HG03520 (cell line): ENCODE results near the gene NEK6.

Experiments used
- ATAC-seq: cut with Tn5 transposase; IDR thresholded peaks from one replicate; pipeline ENCODE4 v1.9.1; 2021; ENCODE audit warnings: mild to moderate bottlenecking, moderate library complexity; ENCODE audit not compliant: unreplicated experiment

Gene NEK6

GRCh38 chr9:124337562-124337961 lies 79.8 kb downstream of the NEK6 start:
- ATAC-seq, result no peak

- ATAC-seq, result no peak
Observed at GRCh38 chr9:124339603-124340146, 81.9 kb downstream of the NEK6 start.

GRCh38 chr9:124340219-124341069 lies 82.7 kb downstream of the NEK6 start:
- no peak for ATAC-seq

DNA sequence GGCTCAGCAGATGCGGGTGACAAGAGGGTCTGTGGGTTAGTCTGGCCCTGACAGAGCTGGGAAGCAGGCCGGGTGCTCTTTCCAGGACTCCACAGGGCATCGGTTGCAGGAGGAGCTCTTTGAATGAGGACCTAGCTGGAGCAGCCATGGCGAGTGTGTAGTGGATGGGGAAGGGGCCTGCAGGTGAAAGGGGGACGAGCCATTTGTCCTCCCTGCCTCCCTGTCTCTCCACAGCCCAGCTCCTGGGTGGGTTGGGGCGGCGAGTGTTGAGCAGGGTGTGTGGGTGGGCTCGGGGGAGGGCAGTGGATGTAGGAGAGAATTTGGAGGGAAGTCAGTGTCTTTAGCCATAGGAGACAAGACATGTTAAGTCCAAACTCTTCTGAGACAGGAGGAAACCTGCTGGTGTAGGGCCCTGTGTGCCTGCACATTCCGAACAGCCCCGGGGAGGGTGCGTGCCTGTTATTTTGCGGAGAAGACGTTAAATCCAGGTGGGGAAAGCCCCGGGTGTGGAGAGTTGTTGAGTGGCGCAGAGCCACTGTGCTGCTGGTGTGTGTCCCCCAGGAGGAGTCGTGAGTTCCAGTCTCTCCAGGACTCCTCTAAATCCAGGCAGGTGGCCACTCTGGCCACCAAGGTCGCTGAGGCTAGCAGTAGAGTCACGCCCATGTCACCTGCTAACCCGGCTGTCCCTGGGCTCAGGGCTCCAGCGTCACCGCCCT lies 83.9 kb downstream of the NEK6 start:
- no peak for ATAC-seq

- ATAC-seq, result no peak
Observed at GRCh38 chr9:124342402-124342775, 84.6 kb downstream of the NEK6 start.

- no peak for ATAC-seq
Observed at GRCh38 chr9:124342776-124343485, 85.2 kb downstream of the NEK6 start.

DNA sequence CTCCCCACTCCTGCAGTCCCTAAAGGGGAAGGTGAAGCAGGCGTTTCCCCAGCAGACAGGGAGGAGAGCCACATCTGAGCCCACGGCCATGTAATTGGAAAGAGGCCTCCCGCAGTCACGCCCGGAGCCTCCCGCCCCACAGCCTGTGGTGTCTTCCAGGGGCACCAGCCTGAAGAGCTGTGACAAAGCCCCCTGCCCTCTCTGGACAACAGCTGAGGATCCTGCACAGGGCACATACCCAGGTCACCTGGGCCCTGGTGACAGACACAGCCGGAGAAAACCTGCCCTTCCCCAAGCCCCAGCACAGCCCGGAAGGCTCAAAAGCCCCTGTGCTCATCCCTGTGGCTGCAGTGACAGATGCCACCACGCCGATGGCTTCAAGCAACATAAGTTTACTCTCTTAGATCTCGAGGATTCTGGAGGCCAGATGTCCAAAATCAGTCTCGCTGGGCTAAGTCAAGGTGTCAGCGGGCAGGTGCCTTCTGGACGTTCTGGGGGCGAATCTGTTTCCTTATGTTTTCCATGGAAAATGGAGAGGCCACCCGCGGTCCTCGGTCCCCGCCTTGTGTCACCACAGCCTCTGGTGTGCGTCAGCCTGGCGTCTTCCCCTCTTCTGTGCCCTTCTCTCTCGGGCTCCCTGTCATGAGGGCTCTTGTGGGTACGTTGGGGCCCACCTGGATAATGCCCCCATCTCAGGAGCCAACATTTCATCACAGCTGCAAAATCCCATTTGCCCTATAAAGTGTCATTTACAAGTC lies 86.0 kb downstream of the NEK6 start:
- no peak for ATAC-seq

GRCh38 chr9:124344291-124345050 lies 86.7 kb downstream of the NEK6 start:
- ATAC-seq, result no peak

DNA sequence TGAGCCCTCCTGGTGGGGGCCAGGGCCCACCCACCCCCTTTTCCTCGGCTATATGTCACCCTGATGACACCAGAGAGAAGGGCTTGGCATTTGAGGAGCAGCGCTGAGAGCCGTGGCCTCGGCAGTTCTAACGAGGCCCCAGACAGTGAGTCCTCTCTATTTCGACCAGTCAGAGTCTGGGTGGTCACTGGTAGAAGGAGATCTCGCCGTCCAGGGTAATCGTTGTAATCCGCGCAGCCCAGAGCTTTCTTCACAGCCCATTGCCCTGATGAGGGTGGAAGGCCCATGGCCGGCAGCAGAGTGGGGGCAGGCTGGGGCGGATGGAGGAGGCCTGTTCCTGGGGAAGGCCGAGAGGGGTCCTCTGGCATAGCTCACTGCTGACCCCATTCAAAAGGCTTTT lies 87.3 kb downstream of the NEK6 start:
- no peak for ATAC-seq

DNA sequence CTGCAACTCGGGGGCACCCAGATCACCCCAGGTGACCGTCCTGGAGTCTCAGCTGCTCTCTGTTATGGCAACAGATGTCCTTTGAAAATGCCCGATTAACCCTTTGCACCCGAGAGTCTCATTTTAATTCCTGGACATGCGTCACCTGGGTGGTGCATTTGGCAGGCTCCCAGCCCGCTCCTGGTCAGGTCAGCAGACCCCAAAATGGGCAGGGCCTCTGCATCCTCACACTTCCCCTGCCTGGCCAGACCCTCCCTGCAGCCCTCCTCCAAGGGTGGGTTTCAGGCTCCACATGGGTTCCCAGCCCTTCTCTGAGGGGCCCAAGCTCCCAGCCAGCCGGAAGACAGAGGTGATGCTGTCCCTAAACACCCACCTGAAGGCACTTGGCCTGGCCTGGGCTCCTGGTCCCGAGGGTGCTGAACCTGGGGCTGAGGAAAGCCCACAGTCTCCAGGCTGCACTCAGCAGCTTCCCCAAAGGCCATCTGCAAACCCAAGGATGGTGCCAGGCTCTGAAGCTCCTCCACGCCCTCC lies 88.1 kb downstream of the NEK6 start:
- no peak for ATAC-seq

DNA sequence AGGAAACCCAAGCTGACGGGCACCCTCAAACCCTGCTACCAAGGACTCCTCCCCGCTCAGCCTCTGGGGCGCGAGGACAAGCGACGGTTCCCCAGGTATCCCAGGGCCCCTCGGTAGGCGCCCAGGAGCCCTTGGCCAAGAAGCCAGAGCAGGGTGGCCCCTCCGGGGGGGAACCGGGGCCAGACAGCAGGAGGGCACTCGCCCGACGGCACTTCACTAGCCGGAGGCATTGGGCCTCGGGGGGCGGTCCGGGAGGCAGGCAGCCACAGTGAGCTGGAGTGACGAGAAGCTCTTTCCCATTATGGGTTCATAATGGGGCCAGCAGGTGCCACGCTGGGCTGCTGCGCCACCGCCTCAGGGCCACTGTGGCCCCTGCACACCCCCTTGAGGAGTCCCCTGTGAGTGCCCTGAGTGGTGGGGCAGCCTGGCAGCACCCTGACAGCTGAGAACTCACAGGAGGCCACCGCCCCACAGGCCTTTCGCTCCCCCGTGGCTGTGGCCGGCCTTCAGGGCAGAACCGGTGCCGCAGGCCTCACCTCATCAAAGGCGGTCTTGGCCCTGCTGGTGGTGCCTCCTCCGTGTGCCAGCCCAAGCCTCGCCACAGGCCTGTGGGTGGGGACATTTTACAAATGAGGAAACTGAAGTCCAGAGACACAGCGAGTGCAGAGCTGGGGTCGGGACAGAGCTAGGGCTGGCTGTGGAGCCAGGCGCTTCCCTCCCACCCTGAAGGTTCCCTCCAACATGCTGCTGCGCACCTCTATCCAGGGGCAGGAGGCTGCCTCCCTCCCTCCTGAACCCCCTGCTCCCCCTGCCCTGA lies 88.8 kb downstream of the NEK6 start:
- no peak for ATAC-seq

GRCh38 chr9:124347206-124347967 lies 89.6 kb downstream of the NEK6 start:
- no peak for ATAC-seq

- ATAC-seq, result no peak
Observed at GRCh38 chr9:124347968-124348358, 90.2 kb downstream of the NEK6 start.

DNA sequence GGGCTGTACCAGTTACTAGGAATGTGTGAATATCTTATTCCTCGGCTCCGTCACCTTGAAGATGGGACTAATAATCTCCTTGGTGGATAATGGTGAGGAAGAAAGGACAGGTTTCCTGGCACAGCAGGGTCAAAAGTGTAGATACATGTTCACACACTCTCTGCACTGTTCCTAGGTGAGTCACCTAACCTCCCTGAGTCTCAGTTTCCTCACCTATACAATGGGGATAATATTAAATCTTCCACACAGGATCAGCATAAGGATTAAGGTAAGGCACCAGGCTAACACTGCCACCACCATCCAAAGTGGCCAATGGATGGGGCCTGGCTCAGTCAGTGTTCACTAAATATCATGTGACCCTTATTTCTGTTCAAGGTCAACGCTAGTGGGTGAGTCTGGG lies 90.6 kb downstream of the NEK6 start:
- ATAC-seq, result no peak

DNA sequence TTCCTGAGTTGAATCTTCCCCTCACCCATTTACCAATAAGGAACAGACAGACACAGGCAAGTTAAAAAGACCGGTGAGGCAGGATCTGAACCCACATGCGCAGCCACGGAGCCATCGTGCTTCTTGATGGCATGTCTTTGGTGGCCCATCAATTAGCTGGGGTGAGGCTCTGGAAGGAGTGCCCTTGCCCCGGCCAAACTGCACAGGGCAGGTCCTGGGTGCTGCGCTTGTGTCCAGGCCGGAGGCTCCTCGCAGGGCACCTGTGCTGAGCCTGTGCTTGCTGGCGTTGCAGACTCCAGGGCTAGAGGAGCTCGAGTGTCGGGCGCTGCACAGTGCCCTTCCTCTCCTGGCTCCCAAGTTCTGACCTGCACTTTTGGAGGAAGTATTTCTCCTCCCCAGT lies 91.1 kb downstream of the NEK6 start:
- no peak for ATAC-seq

DNA sequence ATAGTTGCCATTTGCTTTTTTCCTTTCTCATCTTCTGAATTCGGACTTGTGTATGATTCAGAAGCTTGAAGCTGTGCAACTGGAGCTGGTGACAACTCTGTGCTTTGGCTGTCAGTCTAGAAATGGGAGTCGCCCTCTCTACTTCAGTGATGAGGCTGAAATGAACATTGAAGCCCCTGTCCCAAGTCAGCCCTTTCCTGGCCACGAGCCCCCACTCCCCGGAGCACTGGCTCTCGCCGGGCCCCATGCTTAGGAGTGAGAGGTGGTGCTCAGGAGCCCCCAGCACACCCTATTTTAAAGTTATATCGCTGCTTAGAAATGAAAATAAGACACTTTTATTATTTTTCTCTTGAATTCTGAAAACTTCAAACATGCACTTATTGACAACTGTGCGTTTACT lies 91.5 kb downstream of the NEK6 start:
- ATAC-seq, result no peak

DNA sequence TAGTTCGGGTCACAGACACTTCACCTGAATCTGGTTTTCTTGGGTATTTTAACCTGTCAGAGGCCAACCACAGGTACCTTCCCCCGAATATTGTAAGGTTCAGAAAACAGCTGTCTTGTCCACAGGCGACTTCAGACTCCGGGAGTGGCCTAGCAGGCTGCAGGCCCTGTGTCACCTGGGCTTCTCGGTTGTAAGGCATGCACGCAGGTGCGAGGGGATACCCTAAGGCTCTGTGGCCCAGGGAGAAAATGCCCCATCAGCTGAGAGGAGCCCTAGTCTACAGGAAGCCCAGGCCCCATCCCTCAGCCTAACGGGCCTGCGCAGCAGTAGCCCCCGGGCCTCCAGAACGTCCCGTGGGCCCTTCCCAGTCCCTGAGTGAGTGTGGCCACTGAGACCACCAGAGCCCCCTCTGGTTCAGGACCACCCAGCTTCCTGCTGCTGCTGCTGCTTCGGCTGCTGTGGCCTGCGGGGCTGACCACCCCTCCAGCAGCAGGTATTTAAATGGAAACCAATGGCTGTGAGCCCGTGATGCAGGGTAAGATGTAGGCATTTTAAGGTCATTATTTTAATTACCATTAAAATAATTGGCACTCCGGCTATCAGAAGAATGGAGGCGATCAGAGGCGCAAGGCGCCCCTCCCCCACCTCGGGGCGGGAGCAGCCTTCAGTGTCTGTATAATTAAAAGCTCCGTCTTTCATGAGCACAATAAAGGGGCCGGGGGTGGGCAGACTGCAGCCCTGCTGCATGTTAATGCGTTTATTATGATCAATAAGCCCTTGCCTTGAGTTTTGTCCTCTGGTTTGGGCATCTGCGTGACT lies 92.1 kb downstream of the NEK6 start:
- ATAC-seq, result no peak
